ENCODE results near the gene ASPSCR1. TPM values are rescaled to one million over a fixed set of nuclear protein-coding genes. Genes with fewer than 3 reads are reported as not detected.

ASPSCR1 gene
- total and polyA plus RNA-seq, 2 of the 8 experiments (the other 6 are each of a cell fraction or from before 2014, with no cell fraction given), result 33.3 to 43.7 TPM

DNA sequence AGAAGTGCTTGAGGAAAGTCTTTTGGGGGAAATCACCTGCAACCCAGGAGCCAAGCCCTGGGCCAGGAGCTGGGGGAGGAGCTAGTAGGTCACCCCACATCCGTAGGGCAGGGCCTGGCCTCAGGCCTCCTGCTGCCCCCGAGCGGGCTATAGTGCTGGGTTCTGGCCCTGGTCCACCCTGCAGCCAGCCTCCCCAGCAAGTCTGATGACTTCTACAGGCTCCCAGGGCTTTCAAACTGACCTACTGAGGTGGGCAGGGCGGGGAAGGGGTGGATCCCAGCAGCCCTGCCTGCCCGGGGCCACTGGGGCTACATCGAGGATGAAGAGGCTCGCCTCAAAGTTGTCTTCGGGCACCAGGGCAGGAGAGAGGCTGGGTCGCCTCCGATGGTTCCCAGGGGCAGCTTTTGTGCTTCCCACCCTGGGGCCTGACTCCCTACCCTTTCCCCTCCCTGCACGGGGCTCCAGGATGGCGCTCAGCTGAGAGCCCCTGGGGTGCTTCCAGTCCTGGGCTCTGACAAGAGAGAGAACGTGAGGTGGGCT is 40.3 kb downstream of the ASPSCR1 start:
- Histone ChIP-seq H3K56ac (replicated peaks; ENCODE audit: insufficient read length, low read depth, low read length) (no peak overlapping the region), H3K79me2 (ENCODE audit: control insufficient read depth in 1 of 2, insufficient read depth in 2 of 2, low read length in 2 of 2) (peaks cover 0 to 12% of the 10 kb centered on the region in 2 experiments; a peak in 1 of 4 replicates), H2BK20ac (ENCODE audit: low read length) (no peak overlapping the region), H3K27ac (ENCODE audit: low read depth, low read length) (no peak overlapping the region), H3K4me1 (replicated peaks in 1 of 4; ENCODE audit: control insufficient read depth in 3 of 4, insufficient read depth in 4 of 4, low read length in 3 of 4) (peaks cover 0 to 10% (median 6%) of the 10 kb centered on the region in 4 experiments; a peak in 5 of 7 replicates), H3K4me2 (ENCODE audit: insufficient read depth in 1 of 2, low read depth in 2 of 2, low read length in 2 of 2) (no peak overlapping the region), H3K27me3 (replicated peaks in 1 of 4; ENCODE audit: control insufficient read depth in 3 of 4, extremely low read depth in 1 of 4, insufficient read depth in 3 of 4, low read length in 3 of 4) (no peaks in the 10 kb centered on the region), H4K5ac (ENCODE audit: insufficient read length, low read depth, low read length) (no peak overlapping the region), H2AK5ac (ENCODE audit: low read depth, low read length) (no peak overlapping the region), H2BK120ac (replicated peaks; ENCODE audit: low read depth, low read length) (no peak overlapping the region), H2BK5ac (ENCODE audit: low read depth, low read length) (no peak overlapping the region), H3K36me3 (ENCODE audit: control insufficient read depth in 2 of 4, insufficient read depth in 4 of 4, low read length in 3 of 4) (no peaks in the 10 kb centered on the region), H3K18ac (ENCODE audit: extremely low read depth, low read length) (no peak overlapping the region; the same call in 1 of the 2 replicates), H4K20me1 (replicated peaks in 1 of 2; ENCODE audit: control insufficient read depth in 1 of 2, insufficient read depth in 2 of 2, low read length in 2 of 2) (peaks cover 9 to 18% of the 10 kb centered on the region in 2 experiments), H3K9me3 (ENCODE audit: insufficient read depth in 2 of 2, low read depth in 1 of 2, low read length in 1 of 2) (no peaks in the 10 kb centered on the region), H2BK12ac (ENCODE audit: low read depth, low read length) (no peak overlapping the region), H3K23me2 (ENCODE audit: low read depth, low read length) (peaks cover 6% of the 10 kb centered on the region; the same call in 1 of the 2 replicates), H4K8ac (ENCODE audit: extremely low read depth, insufficient read depth, low read length) (peak overlapping the region; percentile 71), H3K79me1 (ENCODE audit: low read depth, low read length) (peaks cover 4% of the 10 kb centered on the region; the same call in 1 of the 2 replicates), H4K91ac (replicated peaks; ENCODE audit: insufficient read length, low read length) (no peak overlapping the region), H3K9ac (replicated peaks in 1 of 4; ENCODE audit: extremely low read depth in 1 of 4, low read depth in 3 of 4, low read length in 3 of 4) (no peak overlapping the region), H3K4me3 (ENCODE audit: extremely low read depth in 1 of 4, insufficient read depth in 2 of 4, low read depth in 3 of 4, low read length in 4 of 4) (no peak overlapping the region), H3K14ac (ENCODE audit: insufficient read length) (no peak overlapping the region), H2BK15ac (ENCODE audit: low read length) (no peak overlapping the region), H3K23ac (ENCODE audit: insufficient read length) (no peak overlapping the region), H3K4ac (replicated peaks; ENCODE audit: insufficient read length, low read depth, low read length) (no peak overlapping the region), H2AFZ (ENCODE audit: low read length) (no peak overlapping the region)
- ChIA-PET CTCF (ENCODE audit: partially characterized antibody) (interaction anchor here (0.6 to 4.7 kb wide), 10 partner anchors 10 to 186 kb away, joined by 3 to 29 read pairs (median 4); partner anchors contain the start of genes NOTUM and RAC3), POLR2A (ENCODE audit: partially characterized antibody) (interaction anchor here (1.0 to 2.8 kb wide), 9 partner anchors 9 to 83 kb away, joined by 3 to 9 read pairs (median 5); no protein-coding TSS in a partner anchor)
- no peak for DNase-seq (ENCODE audit: low read depth in 1 of 2, low spot score in 2 of 2)
- no peak for FAIRE-seq
- 83% methylated on average over 10 of the region's 13 CpGs; no CpG with 5 or more reads in 1 of the 2 experiments for WGBS, 2 experiments (ENCODE audit: extremely low coverage in 1 of 2, insufficient coverage in 1 of 2, insufficient read length in 1 of 2, insufficient replicate concordance in 2 of 2, low coverage in 1 of 2, low lambda C conversion rate in 2 of 2, missing lambda C conversion rate in 1 of 2)
- TF ChIP-seq MAFK (IDR thresholded peaks at IDR 0.05; ENCODE audit: low read depth, low read length) (no peak), POU5F1 (IDR thresholded peaks at IDR 0.05; ENCODE audit: low read depth, low read length) (no peak), FOSL1 (IDR thresholded peaks at IDR 0.05; ENCODE audit: insufficient read depth, low read depth, low read length) (no peak), HDAC2 (IDR thresholded peaks at IDR 0.05; ENCODE audit: borderline replicate concordance in 1 of 2, low read depth in 2 of 2, low read length in 2 of 2) (no peak), SIN3A (conservative IDR thresholded peaks at IDR 0.05 in 1 of 2, IDR thresholded peaks at IDR 0.05 in 1 of 2; ENCODE audit: low read depth in 1 of 2, low read length in 2 of 2) (no peak), TCF12 (IDR thresholded peaks at IDR 0.05; ENCODE audit: low read depth, low read length) (no peak), SIX5 (IDR thresholded peaks at IDR 0.05; ENCODE audit: low read depth, low read length) (no peak), TAF1 (IDR thresholded peaks at IDR 0.05; ENCODE audit: low read depth, low read length) (no peak), TEAD4 (IDR thresholded peaks at IDR 0.05; ENCODE audit: low read depth, low read length) (no peak), CEBPB (IDR thresholded peaks at IDR 0.05; ENCODE audit: low read depth, low read length) (no peak)
